Muscle of arm (tissue), 12 donors: ENCODE data around the gene SRGAP1. TPM values are rescaled to one million over a fixed set of nuclear protein-coding genes. Genes with fewer than 3 reads are reported as not detected.

Experiments used
- DNase-seq: peaks from one replicate; pipeline ENCODE4 v3.0.0-alpha.2; 2013
- polyA plus RNA-seq, 12 donors: library from polyadenylated mRNA; unstranded; fragments of 120-200 nt; gene quantifications; one replicate each; pipeline ENCODE4 v1.2.1, GENCODE V29; 2013; ENCODE audit not compliant: insufficient read length in 12 of 12

Gene SRGAP1
- polyA plus RNA-seq, 12 donors = 5.1 to 23.3 (median 7.1) TPM; not detected in 1

- no peak for DNase-seq
Measured at GRCh38 chr12:63934936-63935335, 90.4 kb downstream of the SRGAP1 start.

- no peak for DNase-seq
Measured at GRCh38 chr12:63935361-63935760, 90.9 kb downstream of the SRGAP1 start.

- no peak for DNase-seq
Measured at GRCh38 chr12:63937378-63938316, 93.1 kb downstream of the SRGAP1 start.

- DNase-seq = no peak
Measured at GRCh38 chr12:63940310-63941005, 96.0 kb downstream of the SRGAP1 start.

- no peak for DNase-seq
Measured at GRCh38 chr12:63941166-63941800, 96.8 kb downstream of the SRGAP1 start.

GRCh38 chr12:63941879-63942278 is 97.4 kb downstream of the SRGAP1 start:
- DNase-seq = no peak

- DNase-seq = no peak
Measured at GRCh38 chr12:63942464-63943241, 98.2 kb downstream of the SRGAP1 start.

GRCh38 chr12:63944034-63944579 is 99.6 kb downstream of the SRGAP1 start:
- DNase-seq = no peak

- DNase-seq = no peak
Measured at GRCh38 chr12:63944586-63945228, 100.2 kb downstream of the SRGAP1 start.

- no peak for DNase-seq
Measured at GRCh38 chr12:63945777-63946176, 101.3 kb downstream of the SRGAP1 start.

- DNase-seq = no peak
Measured at GRCh38 chr12:63948211-63948610, 103.7 kb downstream of the SRGAP1 start.

GRCh38 chr12:63949902-63950301 is 105.4 kb downstream of the SRGAP1 start:
- DNase-seq = peak; percentile 53

GRCh38 chr12:63952995-63953394 is 108.5 kb downstream of the SRGAP1 start:
- DNase-seq = no peak

GRCh38 chr12:63955831-63956666 is 111.5 kb downstream of the SRGAP1 start:
- no peak for DNase-seq

- DNase-seq = no peak
Measured at GRCh38 chr12:63957496-63957895, 113.0 kb downstream of the SRGAP1 start.

GRCh38 chr12:63958876-63959580 is 114.5 kb downstream of the SRGAP1 start:
- no peak for DNase-seq

- no peak for DNase-seq
Measured at GRCh38 chr12:63961048-63961447, 116.5 kb downstream of the SRGAP1 start.

- no peak for DNase-seq
Measured at GRCh38 chr12:63961543-63961942, 117.0 kb downstream of the SRGAP1 start.

- no peak for DNase-seq
Measured at GRCh38 chr12:63963868-63964267, 119.4 kb downstream of the SRGAP1 start.
